Chondrocyte (in vitro differentiated cells): ENCODE measurements around the gene SH2D6. TPM values are rescaled to one million over a fixed set of nuclear protein-coding genes. Genes with fewer than 3 reads are reported as not detected.

ENCODE experiments used
- DNase-seq: peaks from one replicate; pipeline ENCODE4 v3.0.0; 2021; ENCODE audit warnings: mixed read lengths, low spot score
- H3K27ac Mint-ChIP-seq: one replicate; pipeline ENCODE4 v1.8.0; 2021; ENCODE audit warnings: mild to moderate bottlenecking, moderate library complexity, mixed read lengths; ENCODE audit not compliant: unreplicated experiment
- H3K27me3 Mint-ChIP-seq: 2 replicates; pipeline ENCODE4 v1.8.0; 2021; ENCODE audit warnings: low read depth, mixed read lengths
- H3K36me3 Mint-ChIP-seq: 2 replicates; pipeline ENCODE4 v1.8.0; 2021; ENCODE audit warnings: low read depth, mixed read lengths
- H3K4me1 Mint-ChIP-seq: 2 replicates; pipeline ENCODE4 v1.8.0; 2021; ENCODE audit warnings: low read depth, mild to moderate bottlenecking, mixed read lengths
- H3K4me3 Mint-ChIP-seq: one replicate; pipeline ENCODE4 v1.8.0; 2021; ENCODE audit warnings: mild to moderate bottlenecking, moderate library complexity, mixed read lengths; ENCODE audit not compliant: unreplicated experiment
- H3K9me3 Mint-ChIP-seq: 2 replicates; pipeline ENCODE4 v1.8.0; 2021; ENCODE audit warnings: low read depth, mixed read lengths
- total RNA-seq: library from RNA; stranded (reverse); gene quantifications from 3 replicates; pipeline ENCODE4 v1.2.1, GENCODE V29; 2021
- TF ChIP-seq, protein P1 (sequence below): fragments of 200-600 bp; sonication (generic); IDR thresholded peaks from 2 replicates; pipeline ENCODE4 v1.5.0; 2021; ENCODE audit warnings: antibody characterized with exemption, mild to moderate bottlenecking, moderate library complexity

SH2D6 gene
- total RNA-seq, 1 donor from 2014 or later = 0.47 TPM

DNA sequence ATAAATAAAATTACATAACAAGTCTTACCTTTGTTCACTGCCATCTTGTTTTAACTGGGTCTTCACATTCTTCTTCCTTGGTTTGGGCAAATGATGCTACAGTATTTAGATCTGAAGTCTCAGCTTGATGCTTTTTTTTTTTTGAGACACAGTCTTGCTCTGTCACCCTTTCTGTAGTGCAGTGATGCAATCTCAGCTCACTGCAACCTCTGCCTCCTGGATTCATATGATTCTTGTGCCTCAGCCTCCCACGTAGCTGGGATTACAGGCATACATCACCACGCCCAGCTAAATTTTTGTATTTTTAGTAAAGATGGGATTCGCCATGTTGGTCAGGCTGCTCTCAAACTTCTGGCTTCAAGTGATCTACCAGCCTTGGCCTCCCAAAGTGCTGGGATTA lies 67.3 kb downstream of the SH2D6 start:
- H3K27ac Mint-ChIP-seq = no peak overlapping the region
- H3K36me3 Mint-ChIP-seq = peaks cover 2% of the 10 kb centered on the region
- H3K27me3 Mint-ChIP-seq = peaks cover 2% of the 10 kb centered on the region
- H3K4me3 Mint-ChIP-seq = no peak overlapping the region
- TF ChIP-seq, protein P1, sequence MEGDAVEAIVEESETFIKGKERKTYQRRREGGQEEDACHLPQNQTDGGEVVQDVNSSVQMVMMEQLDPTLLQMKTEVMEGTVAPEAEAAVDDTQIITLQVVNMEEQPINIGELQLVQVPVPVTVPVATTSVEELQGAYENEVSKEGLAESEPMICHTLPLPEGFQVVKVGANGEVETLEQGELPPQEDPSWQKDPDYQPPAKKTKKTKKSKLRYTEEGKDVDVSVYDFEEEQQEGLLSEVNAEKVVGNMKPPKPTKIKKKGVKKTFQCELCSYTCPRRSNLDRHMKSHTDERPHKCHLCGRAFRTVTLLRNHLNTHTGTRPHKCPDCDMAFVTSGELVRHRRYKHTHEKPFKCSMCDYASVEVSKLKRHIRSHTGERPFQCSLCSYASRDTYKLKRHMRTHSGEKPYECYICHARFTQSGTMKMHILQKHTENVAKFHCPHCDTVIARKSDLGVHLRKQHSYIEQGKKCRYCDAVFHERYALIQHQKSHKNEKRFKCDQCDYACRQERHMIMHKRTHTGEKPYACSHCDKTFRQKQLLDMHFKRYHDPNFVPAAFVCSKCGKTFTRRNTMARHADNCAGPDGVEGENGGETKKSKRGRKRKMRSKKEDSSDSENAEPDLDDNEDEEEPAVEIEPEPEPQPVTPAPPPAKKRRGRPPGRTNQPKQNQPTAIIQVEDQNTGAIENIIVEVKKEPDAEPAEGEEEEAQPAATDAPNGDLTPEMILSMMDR = no peak
- peaks cover 7% of the 10 kb centered on the region for H3K4me1 Mint-ChIP-seq
- no peak for DNase-seq
- no peaks in the 10 kb centered on the region for H3K9me3 Mint-ChIP-seq

Other genes starting within 250 kb of the SH2D6 start
- gene TGOLN2, start 90.7 kb upstream of the SH2D6 start, total RNA-seq = 79.7 to 101 TPM (median 84.8 TPM) in 3 replicates
- gene RETSAT, start 64.2 kb upstream of the SH2D6 start, total RNA-seq = 35.6 to 40.3 TPM (median 36.3 TPM) in 3 replicates
- gene ELMOD3, start 63.9 kb upstream of the SH2D6 start, total RNA-seq = 14.3 to 20.0 TPM (median 15.2 TPM) in 3 replicates
- 40.5 to 77.6 TPM (median 76.5 TPM) in 3 replicates for gene CAPG, start 8.3 kb upstream of the SH2D6 start, total RNA-seq
- gene MAT2A, start 120.5 kb downstream of the SH2D6 start, total RNA-seq = 119 to 155 TPM (median 144 TPM) in 3 replicates
- 55.7 to 78.6 TPM (median 58.6 TPM) in 3 replicates for gene GGCX, start 142.8 kb downstream of the SH2D6 start, total RNA-seq
- 1.6 to 2.4 TPM (median 2.1 TPM) in 3 replicates for gene VAMP8, start 158.9 kb downstream of the SH2D6 start, total RNA-seq
- gene VAMP5, start 165.7 kb downstream of the SH2D6 start, total RNA-seq = 1.8 to 2.4 TPM in 2 of 3 replicates, not detected in the other
- 76.3 to 93.9 TPM (median 89.4 TPM) in 3 replicates for gene RNF181, start 177.0 kb downstream of the SH2D6 start, total RNA-seq
- gene TMEM150A, start 184.0 kb downstream of the SH2D6 start, total RNA-seq = 17.1 to 19.9 TPM (median 17.9 TPM) in 3 replicates
- 19.4 to 33.9 TPM (median 21.3 TPM) in 3 replicates for gene C2orf68, start 193.4 kb downstream of the SH2D6 start, total RNA-seq
- 34.7 to 40.4 TPM (median 35.1 TPM) in 3 replicates for gene USP39, start 197.5 kb downstream of the SH2D6 start, total RNA-seq
- not detected in 3 replicates for gene SFTPB, start 249.5 kb downstream of the SH2D6 start, total RNA-seq